Nucleus accumbens (tissue), 56 donors: Measurements from ENCODE around the gene TPSG1.
A peak's percentile ranks its signal among the peaks of the same experiment; 100 is the strongest.
"Not testable (repeated sequence)": the region's sequence is repeated elsewhere in the genome, so short reads cannot be mapped to it uniquely, and the experiment has no call there.

ENCODE experiments used
- DNase-seq, 56 donors: peaks; one replicate each; lab custom pipeline; 2025; lab: John Stamatoyannopoulos, UW

The TPSG1 gene

DNA sequence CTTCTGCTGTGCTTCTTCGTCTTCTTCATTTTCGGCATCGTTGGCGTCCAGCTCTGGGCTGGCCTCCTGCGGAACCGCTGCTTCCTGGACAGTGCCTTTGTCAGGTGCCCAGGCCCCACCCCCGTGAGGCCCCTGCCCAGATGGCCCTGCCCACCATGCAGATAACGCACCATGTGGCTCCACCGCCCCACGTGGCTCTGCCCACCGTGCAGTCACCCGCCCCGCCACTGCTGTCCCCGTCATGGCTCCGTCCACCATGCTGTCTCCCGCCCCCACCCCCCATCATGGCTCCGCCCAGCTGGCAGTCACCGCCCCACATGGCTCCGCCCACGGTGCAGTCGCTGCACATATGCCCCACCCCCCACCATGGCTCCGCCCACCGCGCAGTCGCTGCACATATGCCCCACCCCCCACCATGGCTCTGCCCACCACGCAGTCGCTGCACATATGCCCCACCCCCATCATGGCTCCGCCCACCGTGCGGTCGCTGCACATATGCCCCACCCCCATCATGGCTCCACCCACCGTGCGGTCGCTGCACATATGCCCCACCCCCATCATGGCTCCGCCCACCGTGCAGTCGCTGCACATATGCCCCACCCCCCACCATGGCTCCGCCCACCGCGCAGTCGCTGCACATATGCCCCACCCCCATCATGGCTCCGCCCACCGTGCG is 26.3 kb downstream of the TPSG1 start:
- DNase-seq = peak in 1 of 56 donors; percentile 17

DNA sequence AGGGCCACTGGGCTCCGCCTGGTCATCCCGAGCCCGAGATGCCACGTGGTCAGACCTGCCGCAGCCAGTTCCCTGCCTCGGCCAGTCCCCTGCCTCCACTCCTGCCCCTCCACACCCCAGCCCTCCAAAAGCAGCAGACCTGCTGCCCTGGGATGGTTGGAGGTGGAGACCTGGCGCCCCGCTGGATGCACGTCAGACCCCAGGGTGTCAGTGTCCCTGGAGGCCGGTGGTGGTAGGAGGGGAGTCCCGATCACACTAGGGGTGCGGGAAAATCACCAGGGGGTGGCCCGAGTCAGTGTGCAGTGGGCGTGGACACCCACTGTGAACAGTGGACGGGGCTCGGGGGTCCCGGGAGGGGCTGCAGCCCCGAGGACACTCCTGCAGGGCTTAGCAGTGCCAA is 26.9 kb downstream of the TPSG1 start:
- no peak for DNase-seq

DNA sequence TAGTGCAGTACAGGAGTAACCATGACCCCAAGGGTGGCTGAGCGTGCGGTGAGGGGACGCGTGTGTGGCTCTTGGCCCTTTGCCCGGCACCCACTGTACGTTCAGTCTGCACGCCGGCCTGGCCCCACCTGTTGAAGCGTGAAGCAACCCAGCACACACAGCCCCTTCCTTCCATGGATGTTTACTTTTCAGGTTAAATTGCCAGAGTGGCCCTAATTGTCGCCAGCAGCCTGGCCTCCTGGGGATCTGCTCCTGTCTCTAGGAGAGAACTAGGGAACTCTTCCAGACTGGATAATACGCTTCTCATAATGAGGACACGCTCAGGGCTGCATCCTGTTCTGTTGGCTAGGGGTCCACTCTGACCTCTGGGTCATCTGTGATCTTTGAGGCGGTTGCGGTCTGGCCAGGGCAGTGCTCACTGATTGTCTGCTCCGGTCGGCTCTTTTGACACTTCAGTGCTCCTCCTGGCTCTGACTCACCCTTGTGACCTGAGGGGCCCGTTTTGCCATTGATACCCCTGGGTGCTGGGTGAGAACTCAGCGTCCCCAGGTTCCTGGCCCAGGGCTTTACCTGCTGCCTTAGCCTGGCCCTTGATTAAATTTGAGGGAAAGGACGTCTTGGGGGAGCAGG is 27.7 kb downstream of the TPSG1 start:
- no peak for DNase-seq

DNA sequence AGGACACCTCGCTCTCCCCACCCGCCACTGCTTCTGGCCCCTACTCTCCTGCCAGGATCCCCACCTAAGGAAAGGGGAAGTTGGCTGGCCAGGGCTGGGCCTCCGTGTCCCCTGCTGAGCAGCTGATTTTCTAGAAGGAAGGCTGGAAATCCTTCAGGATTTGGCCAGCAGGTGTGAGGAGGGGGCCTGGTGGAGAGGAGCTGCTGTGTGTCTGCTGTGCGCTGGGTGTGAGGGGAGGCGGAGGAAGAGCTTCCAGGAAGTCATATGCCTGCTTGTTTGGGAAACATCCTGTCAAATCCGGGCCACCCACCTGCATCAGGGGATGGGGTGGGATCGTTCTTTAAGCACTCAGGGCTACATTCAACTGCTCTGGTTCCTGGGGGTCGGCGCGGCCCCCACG is 28.6 kb downstream of the TPSG1 start:
- peak in 2 of 56 donors; percentile 10 to 11 for DNase-seq

DNA sequence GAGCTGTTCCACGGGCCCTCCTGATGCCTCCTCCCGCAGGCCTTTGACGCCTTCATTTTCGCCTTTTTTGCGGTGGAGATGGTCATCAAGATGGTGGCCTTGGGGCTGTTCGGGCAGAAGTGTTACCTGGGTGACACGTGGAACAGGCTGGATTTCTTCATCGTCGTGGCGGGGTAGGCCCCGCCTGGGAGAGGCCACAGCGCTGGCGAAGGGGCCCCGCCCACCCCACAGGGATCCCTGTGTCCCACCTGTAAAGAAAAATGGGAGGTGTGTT is 29.7 kb downstream of the TPSG1 start:
- no peak for DNase-seq

DNA sequence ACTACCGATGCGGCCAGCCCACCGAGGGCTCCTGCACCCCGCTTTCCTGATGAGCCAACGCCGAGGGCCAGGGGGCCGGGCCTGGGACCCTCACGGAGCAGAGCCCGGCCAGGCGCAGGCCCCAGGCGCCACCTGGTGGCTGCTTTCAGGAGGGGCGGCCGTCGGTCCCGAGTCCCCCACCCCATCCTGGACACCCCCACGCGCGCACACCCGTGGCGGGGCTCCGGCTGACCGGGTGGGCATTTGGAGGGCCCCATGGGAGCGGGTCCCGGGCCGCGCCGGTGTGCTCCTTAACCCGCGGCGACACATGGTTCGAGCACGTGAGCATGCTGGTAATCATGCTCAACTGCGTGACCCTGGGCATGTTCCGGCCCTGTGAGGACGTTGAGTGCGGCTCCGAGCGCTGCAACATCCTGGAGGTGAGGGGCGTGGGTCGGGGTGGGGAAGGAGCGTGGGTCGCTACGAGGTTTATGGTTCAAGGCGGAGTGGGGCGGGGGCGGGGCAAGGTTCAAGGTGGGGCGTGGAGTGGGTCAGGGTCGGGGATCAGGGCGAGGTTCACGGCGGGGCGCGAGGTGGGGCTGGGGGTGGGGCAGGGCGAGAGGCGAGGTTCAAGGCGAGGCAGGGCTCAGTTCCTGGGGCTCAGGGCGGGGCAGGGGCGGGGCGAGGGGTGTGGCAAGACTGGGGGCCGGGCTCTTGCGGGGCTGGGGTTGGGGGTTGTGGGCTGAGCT is 30.2 kb downstream of the TPSG1 start:
- DNase-seq = peak in 2 of 56 donors; percentile 10 to 20

DNA sequence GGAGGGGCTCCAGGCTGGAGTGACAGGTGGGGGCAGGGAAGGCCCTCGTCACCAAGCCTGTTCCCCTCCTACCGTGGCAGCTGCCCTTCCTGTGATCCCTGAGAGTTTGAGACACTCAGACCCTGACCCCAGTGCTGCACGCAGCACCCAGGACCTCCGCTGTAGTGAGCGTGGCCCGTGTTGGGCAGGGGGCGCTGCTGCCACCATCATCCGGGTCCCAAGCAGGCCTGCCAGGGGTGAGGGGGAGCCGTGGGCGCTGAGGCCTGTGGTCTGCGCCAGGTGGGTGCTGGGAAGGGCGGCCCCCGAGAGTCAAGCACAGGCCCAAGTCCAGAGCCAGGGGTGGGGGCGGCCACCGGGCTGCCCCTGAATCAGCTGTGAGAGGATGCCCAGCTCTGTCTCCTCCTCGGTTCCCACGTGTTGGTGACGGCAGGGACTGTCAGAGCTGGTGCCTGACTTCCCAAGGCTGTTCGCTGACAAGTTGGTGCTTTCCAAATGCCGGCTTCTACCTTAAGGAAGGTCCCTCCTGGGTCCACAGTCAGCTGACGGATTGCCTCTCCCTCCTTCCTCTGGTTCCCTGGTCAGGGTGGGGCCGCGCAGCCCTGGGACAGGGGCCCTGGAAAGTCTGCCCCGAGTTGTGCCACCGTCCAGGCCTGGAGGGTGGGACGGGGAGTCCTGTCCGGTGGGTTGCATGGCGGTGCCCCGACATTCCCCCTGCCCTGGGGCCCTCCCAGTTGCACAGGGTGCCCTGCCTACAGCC is 31.1 kb downstream of the TPSG1 start:
- no peak for DNase-seq

DNA sequence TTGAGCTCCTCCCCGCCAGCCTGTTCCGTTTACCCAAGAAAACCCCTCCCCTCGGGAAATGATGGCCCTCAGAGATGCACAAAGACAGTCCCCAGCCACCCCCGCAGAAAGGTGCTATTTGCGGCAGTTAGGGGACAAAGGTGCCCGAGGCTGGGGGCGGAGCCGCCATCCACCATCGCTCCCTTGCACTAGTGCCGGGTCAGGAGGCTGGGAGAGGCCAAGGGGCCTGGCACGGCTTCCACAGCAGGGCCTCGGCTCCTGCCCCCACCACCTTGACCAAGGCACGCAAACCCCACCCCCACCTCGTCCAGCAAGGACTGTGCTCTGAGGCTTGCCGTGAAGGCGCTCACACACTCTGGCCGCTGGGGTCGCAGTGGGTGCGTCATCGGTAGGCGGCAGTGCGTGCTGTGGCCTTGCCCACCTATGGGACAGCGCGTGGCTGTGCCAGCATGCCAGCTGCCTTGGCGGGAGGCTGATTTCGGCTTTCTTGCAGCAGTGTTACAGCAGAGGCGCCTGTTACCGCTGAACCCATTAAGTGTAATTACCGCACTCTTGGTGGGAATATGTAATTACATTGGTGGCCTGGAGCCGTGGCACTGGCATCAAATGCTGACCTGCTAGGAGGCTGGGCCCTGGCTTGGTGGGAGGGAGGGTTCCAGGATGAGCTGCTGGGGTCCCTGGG is 31.8 kb downstream of the TPSG1 start:
- peak in 4 of 56 donors; percentile 9 to 34 (median 11) for DNase-seq

DNA sequence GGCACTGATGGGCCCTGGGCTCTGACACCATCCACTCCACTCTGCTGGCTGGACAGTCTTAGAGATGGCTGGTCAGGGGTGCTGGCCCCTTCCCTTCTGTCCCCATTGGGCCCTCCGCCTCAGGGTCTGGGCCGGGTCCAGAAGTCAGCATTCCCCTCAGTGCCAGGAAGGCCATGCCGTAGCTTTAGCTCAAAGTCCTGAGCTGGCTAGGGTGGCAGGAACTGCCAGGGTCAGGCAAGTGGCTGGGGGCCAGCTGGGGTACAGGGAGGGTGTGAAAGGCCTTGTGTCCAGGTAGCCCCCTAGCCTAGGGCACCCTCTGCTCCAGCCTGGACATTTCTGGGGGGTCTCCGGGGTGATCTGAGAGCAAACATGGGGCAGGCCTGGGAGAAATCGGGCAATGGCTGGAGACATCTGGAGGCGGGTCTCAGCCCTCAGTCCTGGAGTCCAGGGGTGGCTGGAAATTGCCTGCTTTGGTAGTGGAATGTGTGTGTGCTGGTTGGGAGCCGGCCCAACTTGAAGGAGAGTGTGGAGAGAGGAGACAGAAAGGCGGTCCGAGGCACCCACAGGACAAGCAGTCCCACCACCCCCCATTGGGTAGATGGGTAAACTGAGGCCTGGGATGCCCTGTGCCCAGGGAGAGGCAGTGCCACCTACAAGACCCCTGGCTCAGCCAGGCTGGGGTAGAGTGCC is 32.5 kb downstream of the TPSG1 start:
- DNase-seq = no peak

DNA sequence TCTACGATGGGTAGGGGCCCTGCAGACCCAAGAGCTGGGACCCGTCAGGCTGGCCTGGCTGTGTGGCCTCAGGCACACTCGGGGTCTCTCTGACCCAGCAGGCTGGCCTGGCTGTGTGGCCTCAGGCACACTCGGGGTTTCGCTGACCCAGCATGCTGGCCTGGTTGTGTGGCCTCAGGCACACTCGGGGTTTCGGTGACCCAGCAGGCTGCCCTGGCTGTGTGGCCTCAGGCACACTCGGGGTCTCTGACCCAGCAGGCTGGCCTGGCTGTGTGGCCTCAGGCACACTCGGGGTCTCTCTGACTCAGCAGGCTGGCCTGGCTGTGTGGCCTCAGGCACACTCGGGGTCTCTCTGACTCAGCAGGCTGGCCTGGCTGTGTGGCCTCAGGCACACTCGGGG is 34.3 kb downstream of the TPSG1 start:
- DNase-seq = not testable (repeated sequence)

DNA sequence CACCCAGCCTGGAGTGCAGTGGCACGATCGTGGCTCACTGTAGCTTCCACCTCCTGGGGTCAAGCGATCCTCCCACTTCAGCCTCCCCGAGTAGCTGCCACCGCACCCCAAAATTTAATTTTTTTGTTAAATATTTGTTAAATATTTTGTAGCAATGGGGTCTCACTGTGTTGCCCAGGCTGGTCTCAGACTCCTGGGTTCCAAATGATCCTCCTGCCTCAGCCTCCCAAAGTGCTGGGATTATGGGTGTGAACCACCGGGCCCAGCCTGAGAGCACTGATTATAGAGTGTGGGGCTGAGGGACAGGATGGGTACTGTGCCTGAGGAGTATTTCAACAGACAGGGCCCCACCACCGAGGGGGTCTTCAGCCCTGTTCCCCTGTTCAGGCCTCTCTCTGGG is 35.6 kb downstream of the TPSG1 start:
- DNase-seq = no peak

DNA sequence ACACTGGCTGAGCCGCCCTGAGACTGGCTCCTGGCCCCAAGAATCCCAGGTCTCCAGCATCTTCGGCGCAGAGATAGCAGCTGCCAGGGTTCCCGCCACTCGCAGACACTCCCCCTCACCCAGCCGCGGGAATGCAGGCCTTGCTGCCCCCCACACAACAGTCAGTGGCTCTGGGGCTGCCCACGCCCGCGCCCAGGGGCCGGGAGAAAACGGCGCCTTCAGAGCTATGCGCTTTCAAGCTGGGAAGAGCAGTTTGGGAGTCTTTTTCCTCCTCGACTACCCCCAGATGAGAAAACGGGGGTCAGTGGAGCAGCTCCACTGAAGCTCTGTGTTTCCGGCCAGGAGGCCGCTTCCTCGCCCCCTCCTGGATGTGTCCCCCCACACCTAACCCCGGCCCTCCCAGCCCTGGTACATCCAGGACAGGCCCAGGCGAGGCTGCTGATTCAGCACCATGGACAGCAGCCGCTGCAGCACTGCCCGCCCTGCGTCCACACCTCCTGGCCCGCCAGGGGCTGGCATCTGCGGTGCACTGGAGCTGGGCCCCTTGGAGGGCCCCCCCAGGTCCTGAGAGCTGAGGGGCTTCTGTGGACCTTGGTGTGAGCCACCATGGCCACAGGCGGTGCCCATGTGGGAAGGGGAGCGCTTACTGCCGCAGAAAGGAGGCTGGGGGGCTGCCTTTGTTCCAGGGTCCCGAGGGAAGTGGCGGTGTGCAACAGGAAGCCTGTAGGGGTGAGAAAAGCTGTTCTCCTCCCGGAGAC is 36.5 kb downstream of the TPSG1 start:
- peak in 5 of 56 donors; percentile 4 to 22 (median 9) for DNase-seq

DNA sequence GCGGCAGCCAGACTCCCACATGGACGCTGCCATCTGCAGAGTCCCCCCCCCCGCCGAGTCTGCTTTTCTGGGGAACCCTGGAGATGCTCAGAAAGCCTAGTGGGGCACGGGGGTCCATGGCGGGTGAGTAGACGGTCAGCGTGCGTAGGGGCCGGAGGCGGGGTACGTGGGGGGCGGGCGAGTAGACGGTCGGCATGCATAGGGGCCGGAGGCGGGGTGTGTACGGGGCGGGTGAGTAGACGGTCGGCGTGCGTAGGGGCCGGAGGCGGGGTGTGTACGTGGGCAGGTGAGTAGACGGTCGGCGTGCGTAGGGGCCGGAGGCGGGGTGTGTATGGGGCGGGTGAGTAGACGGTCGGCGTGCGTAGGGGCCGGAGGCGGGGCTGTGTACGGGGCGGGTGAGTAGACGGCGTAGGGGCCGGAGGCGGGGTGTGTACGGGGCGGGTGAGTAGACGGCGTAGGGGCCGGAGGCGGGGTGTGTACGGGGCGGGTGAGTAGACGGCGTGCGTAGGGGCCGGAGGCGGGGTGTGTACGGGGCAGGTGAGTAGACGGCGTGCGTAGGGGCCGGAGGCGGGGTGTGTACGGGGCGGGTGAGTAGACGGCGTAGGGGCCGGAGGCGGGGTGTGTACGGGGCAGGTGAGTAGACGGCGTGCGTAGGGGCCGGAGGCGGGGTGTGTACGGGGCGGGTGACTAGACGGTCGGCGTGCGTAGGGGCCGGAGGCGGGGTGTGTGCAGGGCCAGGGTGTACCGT is 39.4 kb downstream of the TPSG1 start:
- peak in 8 of 56 donors; percentile 7 to 50 (median 14) for DNase-seq

DNA sequence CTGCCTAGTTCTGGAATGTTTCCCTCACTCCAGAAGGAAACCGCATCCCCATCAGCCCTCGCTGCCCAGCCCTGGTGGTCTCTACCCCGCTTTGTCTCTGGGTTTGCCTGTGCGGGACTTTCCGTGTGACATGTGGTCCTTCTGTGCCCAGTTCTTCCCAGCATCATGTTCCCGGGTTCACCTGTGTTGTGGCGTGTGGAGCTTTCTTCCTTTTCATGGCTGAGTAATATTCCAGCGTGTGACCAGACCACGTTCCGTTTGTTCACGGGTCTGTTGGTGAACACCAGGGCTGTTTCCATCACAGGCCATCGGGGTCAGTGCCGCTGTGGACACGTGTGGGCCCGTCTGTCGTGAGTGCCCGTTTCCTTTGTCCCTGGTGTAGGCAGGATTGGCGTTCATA is 40.1 kb downstream of the TPSG1 start:
- DNase-seq = no peak

DNA sequence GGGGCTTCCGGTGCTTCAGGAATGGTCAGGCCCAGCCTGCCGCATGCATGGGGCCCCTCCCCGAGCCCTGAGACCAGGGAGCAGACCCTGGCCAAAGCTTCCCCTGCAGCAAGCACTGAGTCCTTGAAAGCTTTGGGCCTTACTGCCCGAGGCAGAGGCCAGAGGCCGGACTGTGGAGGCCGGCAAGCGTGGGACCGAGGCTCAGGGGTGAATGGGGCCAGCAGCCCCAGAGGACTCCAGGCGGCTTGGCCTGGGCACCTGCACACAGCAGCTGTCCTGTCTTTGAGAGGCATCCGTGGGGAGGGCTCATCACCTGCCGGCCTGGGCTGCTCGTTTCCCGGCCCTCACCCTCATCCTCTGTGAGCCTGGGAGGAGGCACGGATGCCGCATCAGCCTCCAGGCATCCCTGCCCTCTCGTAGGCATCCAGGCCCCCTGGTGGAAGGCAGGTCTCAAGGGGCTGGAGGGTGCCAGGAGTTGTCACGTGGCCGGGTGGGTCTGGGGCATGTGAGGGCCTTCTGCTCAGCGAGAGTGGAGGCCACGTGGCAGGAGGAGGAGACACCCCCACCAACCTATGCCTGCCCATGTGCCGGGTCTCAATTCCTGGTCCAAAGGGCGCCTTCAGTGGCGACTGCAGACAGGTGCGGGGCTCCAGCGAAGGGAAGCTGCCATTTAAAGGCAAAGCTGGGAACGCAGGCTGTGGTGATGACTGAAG is 40.8 kb downstream of the TPSG1 start:
- DNase-seq = no peak

DNA sequence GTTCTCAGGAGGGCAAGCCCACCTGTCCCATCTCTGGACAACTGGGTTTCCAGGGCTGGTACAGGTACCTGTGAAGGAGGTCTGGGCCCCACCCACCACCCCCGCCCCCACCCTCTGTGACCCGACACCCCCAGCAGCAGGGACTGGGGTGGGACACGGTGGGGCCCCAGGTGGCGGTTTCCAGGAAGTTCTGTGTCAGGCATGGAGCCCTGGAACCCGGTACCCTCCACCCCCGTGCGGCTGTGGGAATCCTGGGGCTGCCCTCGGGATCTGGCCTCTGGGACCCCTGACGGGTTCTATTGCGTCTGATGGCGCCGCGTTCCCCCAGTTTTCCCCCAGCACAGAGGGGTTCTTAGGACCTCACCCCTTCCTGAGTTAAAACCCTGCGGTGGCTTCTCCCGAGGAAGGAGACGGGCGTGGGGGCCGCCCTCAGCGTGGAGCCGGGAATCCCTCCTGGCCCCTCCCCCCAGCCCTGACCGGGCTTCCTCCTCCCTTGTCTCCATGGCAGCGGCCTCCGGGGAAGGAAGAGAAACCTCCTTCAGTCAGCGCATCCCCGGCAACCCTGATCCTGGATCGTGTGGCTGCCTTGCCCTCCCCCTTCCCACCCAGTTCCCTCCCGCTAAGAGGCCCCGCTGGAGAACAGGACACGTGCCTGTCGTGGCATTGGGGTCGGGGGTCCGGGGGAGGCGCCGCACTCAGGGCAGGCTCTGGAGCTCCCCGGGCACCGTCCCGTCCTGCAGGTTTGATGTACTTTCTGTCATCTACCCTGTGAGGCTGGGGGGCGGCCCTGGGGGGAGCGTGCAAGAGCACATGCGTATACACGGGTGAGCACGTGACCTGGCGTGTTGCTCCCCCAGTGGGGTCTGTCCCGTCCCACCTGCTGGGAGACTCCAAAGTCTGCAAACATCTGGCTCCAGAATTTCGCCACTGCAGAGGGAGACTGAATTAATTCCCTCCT is 41.8 kb downstream of the TPSG1 start:
- DNase-seq = peak in 34 of 56 donors; percentile 2 to 79 (median 30)

DNA sequence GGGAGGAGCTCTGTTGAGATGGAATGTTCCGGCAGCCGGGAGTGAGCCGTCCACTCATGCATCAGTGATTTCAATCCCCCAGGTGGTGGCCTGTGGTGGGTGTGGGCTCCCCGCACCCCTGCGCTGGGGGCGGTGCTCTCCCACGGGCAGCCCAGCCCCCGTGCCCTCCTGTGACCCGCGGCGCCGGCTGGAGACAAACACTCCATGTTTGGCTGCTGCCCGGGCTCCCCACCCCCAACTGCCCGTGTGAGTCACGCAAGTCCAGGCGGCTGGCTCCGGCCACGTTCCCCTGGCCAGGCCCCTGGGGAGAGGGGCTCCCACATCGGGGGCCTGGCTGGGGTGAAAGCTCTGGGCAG is 42.8 kb downstream of the TPSG1 start:
- DNase-seq = peak in 6 of 56 donors; percentile 4 to 39 (median 15)
